ENCODE results near the gene SMURF1.

Gene SMURF1

DNA sequence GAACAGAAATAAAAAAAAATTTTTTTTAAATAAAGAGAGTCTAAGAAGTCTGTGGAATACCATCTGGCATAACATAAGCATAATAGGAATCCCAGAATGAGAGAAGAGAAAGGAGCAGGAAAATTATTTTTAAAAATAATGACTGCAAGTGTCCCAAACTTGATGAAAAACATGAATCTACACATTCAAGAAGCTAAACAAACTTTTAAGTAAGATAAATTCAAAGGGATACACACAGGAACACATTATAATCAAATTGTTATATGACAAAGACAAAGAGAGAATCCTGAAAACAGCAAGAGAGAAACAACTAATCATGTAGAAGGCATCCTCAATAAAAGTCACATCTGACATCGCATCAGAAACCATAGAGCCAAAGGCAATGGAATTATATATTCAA, 30.9 kb downstream of the SMURF1 start:
- TF ChIP-seq, protein P1, sequence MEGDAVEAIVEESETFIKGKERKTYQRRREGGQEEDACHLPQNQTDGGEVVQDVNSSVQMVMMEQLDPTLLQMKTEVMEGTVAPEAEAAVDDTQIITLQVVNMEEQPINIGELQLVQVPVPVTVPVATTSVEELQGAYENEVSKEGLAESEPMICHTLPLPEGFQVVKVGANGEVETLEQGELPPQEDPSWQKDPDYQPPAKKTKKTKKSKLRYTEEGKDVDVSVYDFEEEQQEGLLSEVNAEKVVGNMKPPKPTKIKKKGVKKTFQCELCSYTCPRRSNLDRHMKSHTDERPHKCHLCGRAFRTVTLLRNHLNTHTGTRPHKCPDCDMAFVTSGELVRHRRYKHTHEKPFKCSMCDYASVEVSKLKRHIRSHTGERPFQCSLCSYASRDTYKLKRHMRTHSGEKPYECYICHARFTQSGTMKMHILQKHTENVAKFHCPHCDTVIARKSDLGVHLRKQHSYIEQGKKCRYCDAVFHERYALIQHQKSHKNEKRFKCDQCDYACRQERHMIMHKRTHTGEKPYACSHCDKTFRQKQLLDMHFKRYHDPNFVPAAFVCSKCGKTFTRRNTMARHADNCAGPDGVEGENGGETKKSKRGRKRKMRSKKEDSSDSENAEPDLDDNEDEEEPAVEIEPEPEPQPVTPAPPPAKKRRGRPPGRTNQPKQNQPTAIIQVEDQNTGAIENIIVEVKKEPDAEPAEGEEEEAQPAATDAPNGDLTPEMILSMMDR (IDR thresholded peaks at IDR 0.05): no peak

DNA sequence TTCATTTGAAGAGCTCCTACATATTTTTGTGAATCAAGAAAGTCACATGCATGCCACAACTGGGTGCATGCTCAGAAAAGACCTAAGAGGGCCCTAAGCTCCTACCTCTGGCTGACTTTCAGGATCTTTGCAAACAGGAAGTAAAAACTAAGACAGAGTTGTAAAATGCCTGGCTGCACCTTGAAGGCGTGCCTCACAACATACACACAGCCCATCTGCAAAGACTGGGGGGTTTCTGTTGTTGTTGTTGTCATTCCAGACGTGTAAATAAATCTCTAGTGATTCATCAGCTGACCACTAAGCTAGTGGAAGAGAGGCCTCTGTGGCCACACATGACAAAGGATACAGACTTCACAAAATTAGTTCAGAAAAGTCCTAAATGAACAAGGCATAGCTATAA, 31.8 kb downstream of the SMURF1 start:
- TF ChIP-seq, protein P1 (IDR thresholded peaks at IDR 0.05): no peak

DNA sequence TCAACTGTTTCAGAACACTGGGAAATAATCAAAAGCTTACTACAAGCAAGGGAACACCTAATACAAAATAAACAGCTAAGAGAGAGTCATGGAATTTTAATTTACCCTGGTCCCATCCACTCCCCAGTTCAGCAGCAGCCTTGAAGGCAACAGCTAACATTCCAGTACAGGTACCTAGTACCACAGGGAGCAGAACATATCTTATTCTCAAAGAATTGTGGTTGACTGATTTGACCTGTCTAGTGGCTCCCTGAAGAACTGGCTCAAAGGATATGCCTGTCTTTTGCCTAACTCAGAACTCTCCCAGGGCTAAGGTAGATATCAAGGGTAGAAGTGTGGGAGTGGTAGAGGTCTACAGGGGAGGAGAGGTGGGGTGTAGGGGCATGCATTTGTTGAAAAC, 32.3 kb downstream of the SMURF1 start:
- TF ChIP-seq, protein P1 (IDR thresholded peaks at IDR 0.05): no peak

DNA sequence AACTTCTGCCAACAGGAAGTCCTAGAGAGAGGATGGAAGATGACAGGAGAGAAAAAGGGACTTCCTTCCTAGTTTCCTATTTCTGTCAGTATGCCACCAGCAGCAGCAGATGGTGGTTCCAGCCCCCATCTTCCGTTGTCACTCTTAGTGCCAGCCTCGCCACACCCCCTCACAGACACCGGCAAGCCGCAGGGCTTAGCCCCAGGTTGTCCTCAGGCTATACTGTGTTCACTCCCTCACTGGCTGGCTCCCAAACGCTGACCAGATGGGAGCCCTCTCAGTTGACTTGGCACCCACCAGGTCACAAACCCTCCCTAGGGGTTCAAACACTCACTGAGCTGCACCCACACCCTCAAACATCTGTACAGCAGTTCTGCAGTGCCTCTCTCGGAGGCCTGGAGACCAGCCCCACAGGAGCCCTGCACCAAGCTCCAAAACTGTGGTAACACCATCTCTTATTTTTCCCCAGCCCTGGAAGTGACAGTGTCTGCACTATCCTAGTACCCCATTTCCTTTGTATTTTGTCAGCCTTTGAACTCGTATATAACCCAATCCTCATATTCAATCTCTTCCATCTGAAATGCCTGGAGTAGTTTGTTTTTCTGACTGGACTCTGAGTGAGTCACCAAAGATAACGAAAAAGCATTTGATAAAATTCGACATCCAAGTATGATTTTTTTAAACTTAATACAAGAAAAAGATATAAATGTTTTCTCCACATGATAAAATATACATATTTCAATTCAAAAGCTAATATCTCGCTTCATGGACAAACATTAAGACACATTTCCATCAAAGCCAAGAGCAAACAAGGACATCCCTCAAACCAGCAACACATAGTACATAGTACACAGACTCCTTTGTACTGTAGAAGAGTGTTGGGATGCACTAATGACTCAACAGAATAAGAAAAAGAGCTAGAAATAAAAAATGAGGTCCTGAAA, 34.5 kb downstream of the SMURF1 start:
- TF ChIP-seq, protein P1 (IDR thresholded peaks at IDR 0.05): no peak

DNA sequence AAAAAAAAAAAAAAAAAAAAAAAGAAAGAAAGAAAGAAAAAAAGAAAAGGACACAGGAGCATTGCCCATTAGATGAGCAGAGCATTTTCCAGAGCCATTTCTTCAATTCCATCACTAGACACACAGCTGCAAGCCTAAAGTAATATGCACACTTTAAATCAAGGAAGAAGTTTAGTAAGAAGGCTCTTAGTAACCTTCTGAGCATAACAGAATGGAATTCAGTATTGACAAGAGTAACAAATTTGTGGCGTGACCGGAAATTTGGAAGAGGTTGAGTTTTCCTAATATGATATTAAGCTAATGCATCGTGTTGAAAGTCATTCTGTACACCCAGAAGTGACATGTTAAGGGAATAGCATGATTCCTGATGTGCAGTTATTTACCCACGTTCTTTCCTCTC, 35.3 kb downstream of the SMURF1 start:
- TF ChIP-seq, protein P1 (IDR thresholded peaks at IDR 0.05): no peak

DNA sequence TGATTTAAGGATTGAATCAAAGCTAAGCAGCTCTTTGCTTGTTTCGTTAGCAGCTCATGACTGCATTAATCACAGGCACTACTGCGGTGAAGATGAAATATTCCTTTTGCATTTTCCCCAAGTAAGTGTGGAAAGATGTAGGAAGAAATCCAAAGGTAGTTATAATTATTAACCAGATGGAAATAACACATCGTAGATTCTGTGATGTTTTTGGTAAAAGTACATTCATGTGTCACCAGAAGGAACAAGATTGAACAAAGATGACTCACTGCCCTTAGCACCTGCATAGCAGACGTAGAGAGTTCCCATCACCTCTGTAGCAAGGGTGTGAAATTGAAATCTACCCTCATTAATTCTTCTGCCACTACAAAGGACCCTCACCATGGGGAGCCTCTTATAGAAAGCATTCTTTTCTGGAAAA, 37.1 kb downstream of the SMURF1 start:
- TF ChIP-seq, protein P1 (IDR thresholded peaks at IDR 0.05): no peak

DNA sequence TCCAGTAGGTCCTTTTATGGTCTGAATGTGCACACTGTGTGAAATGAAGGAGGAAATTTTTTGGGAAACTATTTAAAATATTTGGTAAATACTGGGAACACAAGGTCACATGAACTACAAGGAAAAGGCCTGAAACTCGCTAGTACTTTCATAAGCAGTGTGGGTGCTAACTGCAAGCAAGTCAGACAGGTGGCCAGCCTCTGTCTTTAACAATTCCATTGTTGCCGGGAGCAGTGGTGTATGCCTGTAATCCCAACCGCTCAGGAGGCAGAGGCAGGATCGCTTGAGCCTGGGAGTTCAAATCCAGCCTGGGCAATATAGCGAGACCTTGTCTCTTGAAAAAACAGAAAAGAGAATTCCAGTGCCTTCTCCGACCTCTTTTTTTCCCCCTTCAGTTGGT, 37.5 kb downstream of the SMURF1 start:
- TF ChIP-seq, protein P1 (IDR thresholded peaks at IDR 0.05): no peak

Data from LNCAP (cell line).